Right forelimb (tissue), 1 donor: ENCODE measurements around the gene STRBP.

Source experiments
- DNase-seq: peaks from one replicate; pipeline ENCODE4 v3.0.0-alpha.2; 2018

Gene STRBP

GRCh38 chr9:123090956-123091355, 177.4 kb downstream of the STRBP start:
- DNase-seq, result no peak

- DNase-seq, result no peak
Observed at GRCh38 chr9:123090198-123090896, 178.0 kb downstream of the STRBP start.

GRCh38 chr9:123089790-123090189, 178.6 kb downstream of the STRBP start:
- DNase-seq, result no peak

- no peak for DNase-seq
Observed at GRCh38 chr9:123089040-123089439, 179.3 kb downstream of the STRBP start.

GRCh38 chr9:123087359-123087888, 181.0 kb downstream of the STRBP start:
- no peak for DNase-seq

- no peak for DNase-seq
Observed at GRCh38 chr9:123085916-123086315, 182.5 kb downstream of the STRBP start.

GRCh38 chr9:123084256-123084655, 184.1 kb downstream of the STRBP start:
- no peak for DNase-seq

GRCh38 chr9:123083680-123084079, 184.7 kb downstream of the STRBP start:
- no peak for DNase-seq

- DNase-seq, result no peak
Observed at GRCh38 chr9:123081824-123082223, 186.6 kb downstream of the STRBP start.

GRCh38 chr9:123080444-123080843, 187.9 kb downstream of the STRBP start:
- no peak for DNase-seq

- DNase-seq, result no peak
Observed at GRCh38 chr9:123074628-123075027, 193.8 kb downstream of the STRBP start.

GRCh38 chr9:123073991-123074422, 194.4 kb downstream of the STRBP start:
- no peak for DNase-seq

GRCh38 chr9:123073441-123073840, 194.9 kb downstream of the STRBP start:
- no peak for DNase-seq

GRCh38 chr9:123072407-123072995, 195.9 kb downstream of the STRBP start:
- no peak for DNase-seq
